GM21723 (cell line): ENCODE measurements around the gene GRAMD1B.

ENCODE experiments used
- ATAC-seq: cut with Tn5 transposase; IDR thresholded peaks from one replicate; pipeline ENCODE4 v1.9.1; 2021; ENCODE audit warnings: mild to moderate bottlenecking, moderate library complexity; ENCODE audit not compliant: unreplicated experiment

GRAMD1B gene

DNA sequence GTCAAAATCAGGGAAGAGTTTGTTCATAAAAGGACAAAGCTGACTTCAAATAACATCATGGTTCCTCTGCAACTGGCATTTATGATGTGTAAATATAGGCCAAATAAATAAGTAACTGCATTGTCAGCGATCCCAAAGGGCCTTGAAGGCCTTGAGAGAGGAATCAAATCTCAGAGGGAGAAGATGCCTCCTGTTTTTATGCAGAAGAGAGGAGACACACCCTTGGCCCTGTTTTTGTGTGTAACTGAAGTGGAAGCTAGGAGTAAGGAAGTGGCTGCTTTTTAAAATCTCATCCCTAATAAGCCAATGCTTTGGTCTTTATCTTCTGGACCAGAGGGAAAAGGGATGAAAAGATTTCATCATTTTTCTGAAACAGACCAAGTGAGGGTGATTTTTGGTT, 240.0 kb downstream of the GRAMD1B start:
- ATAC-seq = no peak

GRCh38 chr11:123671534-123671933, 241.5 kb downstream of the GRAMD1B start:
- ATAC-seq = no peak

DNA sequence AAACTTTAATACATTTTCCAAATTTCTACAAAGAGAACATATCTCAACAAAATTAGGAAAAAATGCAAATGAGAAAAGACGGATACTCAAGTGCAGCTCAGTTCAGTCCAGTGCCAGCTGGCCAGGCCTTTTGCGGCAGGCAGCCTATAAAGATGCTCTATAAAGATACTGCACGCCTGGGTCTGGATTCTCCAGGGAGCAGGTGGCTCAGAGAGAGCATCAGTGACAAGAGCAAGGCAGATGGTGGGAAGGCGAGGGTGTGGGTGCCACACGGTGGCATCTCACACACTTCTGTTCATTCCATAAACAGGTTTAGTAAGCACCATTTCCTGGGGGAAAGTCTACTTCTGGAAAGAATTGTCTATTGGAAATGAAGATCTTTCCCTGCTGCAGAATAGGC, 242.5 kb downstream of the GRAMD1B start:
- ATAC-seq = no peak

- ATAC-seq = no peak
Observed at GRCh38 chr11:123674297-123674696, 244.2 kb downstream of the GRAMD1B start.
